GM21526 (cell line): ENCODE results near the gene TPM4.
"Not testable (repeated sequence)": the region's sequence is repeated elsewhere in the genome, so short reads cannot be mapped to it uniquely, and the experiment has no call there.

Experiments used
- ATAC-seq: cut with Tn5 transposase; IDR thresholded peaks from one replicate; pipeline ENCODE4 v1.9.1; 2021; ENCODE audit warnings: moderate library complexity; ENCODE audit not compliant: unreplicated experiment, low FRiP score

TPM4 gene

GRCh38 chr19:16070366-16070990, 5.8 kb upstream of the TPM4 start:
- peak; percentile 49 for ATAC-seq

DNA sequence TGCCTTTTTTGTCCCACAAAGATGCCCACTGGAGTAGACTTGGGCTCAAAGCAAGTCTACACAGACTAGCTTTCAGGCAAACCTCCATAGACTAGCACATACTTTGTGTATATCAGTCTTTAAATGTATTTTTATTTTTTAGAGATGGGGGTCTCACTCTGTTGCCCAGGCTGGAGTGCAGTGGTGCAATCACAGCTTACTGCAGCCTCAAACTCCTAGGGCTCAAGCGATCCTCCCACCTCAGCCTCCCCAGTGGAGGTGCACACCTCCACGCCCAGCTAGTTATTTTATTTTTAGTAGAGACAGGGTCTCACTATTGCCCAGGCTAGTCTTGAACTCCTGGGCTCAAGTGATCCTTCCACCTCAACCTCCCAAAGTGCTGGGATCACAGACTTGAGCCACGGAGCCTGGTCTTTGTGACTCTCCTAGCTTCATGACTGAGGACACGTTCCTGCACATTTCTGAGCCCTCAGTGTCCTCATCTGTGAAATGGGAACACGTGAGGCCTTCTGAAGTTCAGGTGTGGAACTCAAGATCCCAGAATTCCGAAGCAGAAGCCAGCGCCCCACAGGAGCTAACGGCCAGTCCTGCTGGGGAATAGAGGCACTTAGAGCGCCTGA, 5.1 kb upstream of the TPM4 start:
- ATAC-seq: no peak

DNA sequence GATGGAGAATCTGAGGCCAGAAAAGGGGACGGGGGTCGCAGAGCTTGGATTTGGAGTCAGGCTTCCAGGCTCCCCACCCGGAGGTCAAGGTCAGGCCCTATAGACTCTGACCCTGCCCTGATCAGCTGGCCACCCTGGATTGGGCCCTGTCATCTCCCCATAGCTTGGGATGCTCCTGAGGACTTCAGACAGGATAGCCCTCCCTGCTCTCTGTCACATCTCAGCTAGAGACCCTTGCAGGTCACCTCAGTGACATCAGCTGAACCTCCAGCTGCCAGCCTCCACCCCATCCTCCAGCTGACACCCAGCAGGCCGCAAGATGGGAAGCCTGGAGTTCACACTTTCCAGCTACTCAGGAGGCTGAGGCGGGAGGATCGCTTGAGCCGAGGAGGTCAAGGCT, 2.8 kb upstream of the TPM4 start:
- no peak for ATAC-seq

DNA sequence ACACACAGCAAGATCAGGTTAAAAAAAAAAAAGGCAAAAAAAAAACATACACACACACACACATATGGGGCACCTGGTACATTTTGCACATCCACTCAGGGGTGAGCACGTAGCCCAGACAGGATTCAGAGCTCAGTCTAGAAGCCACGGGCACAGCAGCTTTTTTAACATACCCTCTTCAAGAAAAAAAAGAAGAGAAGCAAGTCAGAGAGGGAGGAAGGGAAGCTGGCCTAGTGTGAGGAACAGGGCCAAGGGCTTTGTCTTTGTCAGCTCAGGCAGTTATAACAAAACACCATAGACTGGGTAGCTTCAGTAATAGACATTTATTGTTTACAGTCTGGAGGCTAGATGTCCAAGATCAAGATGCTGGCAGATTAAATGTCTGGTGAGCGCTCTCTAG, 2.3 kb upstream of the TPM4 start:
- ATAC-seq: no peak

DNA sequence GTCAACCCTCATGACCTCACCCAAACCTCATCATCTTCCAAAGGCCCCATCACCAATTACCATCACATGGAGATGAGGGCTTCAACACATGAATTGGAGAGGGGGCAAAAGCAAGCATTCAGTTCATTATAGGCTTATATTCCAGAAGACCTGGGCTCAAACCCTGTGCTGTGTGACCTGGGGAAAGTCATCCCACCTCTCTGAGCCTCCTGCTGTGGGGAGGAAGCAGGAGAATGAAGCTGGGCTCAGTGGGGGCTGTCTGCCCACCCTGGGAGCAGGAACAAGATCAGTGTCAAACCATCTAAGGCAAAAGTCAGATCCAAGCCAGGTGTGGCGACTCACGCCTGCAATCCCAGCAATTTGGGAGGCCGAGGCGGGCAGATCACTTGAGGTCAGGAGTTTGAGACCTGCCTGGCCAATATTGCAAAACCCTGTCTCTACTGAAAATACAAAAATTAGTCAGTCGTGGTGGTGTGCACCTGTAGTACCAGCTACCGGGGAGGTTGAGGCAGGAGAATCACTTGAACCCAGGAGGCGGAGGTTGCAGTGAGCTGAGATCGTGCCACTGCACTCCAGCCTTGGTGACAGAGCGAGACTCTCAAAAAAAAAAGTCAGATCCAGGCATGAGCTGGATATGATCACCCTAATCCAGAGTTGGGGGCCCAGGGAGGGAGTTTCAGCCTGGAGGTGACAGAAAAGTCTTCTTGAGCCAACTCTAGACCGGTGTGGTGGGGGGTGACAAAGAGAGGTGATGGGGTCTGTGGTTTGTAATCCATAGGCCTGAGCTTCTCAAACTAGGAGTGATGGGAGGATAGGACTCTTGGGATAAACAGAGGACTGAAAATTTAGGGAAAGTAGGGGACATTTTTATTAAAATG, 1.6 kb upstream of the TPM4 start:
- no peak for ATAC-seq

- no peak for ATAC-seq
These were observed 703 bp upstream of the TPM4 start for GRCh38 chr19:16075430-16076153.

DNA sequence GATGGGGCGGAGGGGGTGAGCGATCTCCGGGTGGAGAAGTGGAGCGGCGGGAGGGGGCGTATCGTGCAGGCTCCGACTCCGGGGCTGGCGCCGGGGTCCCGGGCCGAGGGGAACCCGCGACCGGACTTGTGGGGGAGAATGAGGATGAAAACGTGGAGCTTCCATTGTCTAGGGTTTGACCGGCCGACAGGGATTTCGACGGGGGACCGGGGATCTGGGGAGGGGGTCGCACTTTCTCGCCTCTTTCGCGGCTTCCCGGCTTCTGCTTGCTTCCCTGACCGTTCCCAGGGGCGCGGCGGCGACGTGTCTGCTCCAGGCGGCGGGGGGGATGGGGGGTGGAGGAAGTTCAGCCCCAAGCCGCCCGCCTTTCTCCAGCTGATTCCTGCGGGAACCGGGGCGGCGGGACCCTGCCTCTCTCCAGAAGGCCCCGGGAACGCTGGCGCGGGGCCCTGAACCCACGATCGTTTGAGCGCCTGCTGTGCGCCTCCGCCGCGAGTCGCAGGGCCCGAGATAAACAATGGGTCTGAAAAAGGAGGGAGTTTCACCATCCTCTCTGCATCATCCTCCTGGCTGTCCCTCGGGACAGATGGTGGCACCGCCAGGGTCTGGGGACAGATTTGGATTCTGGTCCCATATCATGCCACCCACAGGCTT, 790 bp downstream of the TPM4 start:
- ATAC-seq: no peak

DNA sequence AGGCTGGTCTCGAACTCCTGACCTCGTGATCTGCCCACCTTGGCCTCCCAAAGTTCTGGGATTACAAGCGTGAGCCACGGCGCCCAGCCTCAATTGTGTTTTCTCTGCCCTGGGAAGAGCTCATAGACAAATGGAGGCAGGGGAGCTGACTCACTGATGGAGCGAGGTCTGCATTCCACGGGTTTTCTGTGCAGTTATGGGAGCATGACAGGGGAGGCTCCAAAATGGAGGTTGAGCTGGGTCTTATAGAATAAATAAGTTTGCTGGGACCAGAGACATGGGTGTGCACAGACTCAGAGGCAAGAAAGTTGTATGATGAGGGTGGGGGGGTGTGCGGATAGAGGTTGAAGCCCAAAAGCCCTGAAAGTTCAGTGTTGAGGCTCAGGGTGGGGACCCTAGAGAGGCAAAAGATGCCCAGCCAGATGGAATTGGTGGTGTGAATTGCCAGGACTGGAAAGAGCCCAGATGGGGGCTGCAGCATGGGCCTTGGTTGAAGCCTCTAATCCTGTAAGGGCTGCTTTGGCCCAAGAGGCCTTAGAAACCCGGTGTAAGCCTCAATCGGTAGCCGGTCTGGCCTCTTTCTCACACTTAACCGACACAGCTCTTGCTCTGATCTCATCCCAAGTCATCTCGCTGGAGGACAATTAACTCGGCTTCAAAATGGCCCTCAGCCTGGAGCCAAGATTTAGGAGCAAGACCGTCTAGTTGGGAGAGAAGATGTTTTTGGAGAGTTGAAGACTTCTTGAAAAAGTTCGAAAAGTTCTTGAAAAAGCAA, 1.9 kb downstream of the TPM4 start:
- ATAC-seq: no peak

GRCh38 chr19:16078759-16079707, 2.7 kb downstream of the TPM4 start:
- peak; percentile 40 for ATAC-seq

GRCh38 chr19:16084067-16084685, 7.9 kb downstream of the TPM4 start:
- ATAC-seq: no peak

GRCh38 chr19:16085115-16085514, 8.8 kb downstream of the TPM4 start:
- ATAC-seq: no peak

- ATAC-seq: not testable (repeated sequence)
These were observed 11.1 kb downstream of the TPM4 start for GRCh38 chr19:16087404-16087803.

GRCh38 chr19:16087940-16088339, 11.6 kb downstream of the TPM4 start:
- ATAC-seq: no peak

GRCh38 chr19:16088351-16089009, 12.2 kb downstream of the TPM4 start:
- ATAC-seq: no peak

- no peak for ATAC-seq
These were observed 12.9 kb downstream of the TPM4 start for GRCh38 chr19:16089010-16089846.

GRCh38 chr19:16091546-16092475, 15.5 kb downstream of the TPM4 start:
- no peak for ATAC-seq
